Posterior vena cava (tissue), 2 donors: ENCODE data around the gene DISP3. TPM values are rescaled to one million over a fixed set of nuclear protein-coding genes. Genes with fewer than 3 reads are reported as not detected.

Source experiments
- DNase-seq: peaks from one replicate; pipeline ENCODE4 v3.0.0-alpha.2; 2020; ENCODE audit warnings: low spot score
- intact Hi-C, 2 donors: fragments of 100-400 bp; cut with DNase I; formaldehyde crosslinking; loops; one replicate each; pipeline versions ENCODE4 v1.14.1 to v1.14.2; 2022 to 2023
- total RNA-seq, 2 donors: library from RNA; stranded (reverse); fragmentation: NEBNext Ultra II Directional; extraction: Animal tissue kit (Norgen Biotek cat#: 25700); gene quantifications; one replicate each; pipeline ENCODE4 v1.2.1, GENCODE V29; 2021
- donor health status: DM: yes; HTN: yes; CAD: no.
- donor health status: DM: yes; HTN: yes; CAD: no.

Gene DISP3
- total RNA-seq, 2 donors from 2014 or later: not detected

DNA sequence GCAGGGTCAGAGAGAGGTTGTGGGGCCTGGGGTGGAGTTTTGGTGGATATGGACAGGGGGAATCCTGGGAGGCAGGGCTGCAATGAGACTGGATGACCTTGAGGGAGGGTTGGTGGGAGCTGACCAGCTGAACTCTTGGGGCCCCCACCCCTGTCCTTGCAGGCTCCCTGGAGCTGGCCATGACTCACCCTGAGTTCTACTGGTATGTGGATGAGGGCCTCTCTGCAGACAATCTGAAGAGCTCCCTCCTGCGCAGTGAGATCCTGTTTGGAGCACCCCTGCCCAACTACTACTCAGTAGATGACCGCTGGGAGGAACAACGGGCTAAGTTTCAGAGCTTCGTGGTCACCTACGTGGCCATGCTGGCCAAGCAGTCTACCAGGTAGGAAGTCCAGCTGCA is 23.6 kb downstream of the DISP3 start:
- intact Hi-C loops: no loop called here
- DNase-seq: peak; percentile 52

DNA sequence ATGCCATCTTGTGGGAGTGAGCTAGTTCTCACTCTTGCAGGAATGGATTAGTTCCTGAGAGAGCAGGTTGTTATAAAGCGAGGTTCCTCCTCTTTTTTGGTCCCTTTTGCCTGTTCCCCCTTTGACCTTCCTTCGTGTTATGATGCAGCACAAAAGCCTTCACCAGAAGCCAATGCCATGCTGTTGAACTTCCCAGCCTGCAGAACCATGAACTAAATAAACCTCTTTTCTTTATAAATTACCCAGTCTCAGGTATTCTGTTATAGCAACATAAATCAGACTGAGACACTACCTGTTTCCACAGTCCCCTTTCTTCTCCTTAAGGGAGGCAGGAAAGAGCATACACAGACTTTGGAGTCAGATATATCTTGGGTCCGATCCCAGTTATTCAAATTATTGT is 25.6 kb downstream of the DISP3 start:
- intact Hi-C loops: no loop called here
- no peak for DNase-seq

DNA sequence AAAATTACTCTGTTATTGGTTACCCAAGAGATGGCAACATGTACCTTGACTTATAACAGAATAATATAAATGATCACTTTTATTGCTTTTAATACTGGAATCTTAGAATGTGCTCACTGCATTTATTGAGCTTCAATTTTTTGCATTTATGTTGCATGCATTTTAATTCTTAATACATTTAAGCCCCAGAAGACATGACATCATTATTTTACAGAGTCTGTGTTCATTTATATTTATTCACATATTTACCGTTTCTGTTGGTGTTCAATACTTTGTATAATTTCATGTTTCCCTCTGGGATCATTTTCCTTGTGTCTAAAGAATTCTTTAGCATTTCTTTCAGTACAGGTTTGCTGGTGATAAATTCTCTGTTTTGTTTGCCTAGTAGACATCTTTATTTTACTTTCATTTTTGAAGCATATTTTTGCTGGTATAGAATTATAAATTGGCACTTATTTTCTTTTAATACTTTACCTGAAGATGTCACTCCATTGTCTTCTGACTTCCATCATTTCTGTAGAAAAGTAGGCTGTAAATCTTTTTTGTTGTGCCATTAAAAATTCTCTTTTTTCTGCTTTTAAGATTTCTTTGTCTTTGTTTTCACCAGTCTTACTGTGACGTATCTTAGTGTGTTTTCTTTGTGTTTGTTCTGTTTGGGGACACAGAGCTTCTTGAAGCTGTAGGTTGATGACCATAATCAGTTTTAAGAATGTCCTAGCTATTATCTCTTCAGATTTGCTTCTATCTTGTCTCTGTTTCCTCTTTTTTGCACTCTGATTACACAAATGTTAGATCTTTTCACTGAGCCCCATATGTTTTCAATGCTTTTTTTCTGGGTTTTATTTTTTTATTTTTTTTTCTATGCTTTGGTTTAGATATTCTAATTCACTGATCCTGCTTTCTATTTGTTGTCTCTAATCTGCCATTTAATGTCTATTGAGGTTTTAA is 26.9 kb downstream of the DISP3 start:
- intact Hi-C loops: no loop called here
- no peak for DNase-seq

DNA sequence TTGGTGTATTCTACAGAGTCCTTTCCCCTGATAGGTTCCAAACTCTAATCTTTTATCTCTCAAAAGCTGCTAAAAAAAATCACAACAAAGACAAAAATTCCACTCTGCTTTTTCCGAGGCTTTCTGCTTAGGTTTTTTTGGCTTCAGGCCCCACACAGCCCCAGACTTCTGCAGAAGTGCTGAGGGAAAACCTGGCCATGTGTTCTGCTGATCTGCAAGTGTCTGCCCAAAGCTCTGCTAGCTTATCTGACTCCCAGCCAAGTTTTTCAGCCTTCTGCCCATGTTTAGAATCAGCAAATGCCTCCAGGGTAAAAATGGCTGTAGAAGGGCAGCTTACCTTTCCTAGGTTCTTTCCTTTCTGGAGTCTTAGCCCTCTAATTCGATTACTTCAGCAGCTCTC is 28.4 kb downstream of the DISP3 start:
- intact Hi-C loops: no loop called here
- no peak for DNase-seq

DNA sequence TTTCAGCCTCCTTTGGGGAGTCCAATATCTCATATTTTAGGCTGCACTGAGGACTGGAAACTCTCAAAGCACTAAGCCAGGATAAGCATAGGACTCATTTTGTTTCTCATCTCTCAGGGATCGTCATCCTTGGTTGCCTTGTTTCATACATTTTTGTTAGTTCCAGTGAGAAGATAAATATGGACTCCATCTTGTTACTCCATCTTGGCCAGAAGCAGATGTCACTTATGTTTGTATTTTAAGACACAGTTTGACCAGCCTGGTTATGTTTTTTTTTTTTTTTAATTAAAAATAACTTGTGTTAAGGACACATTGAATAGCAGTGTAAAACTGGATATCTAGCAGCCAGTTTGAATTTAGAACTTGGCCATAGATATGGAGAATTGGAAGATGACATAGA is 34.7 kb downstream of the DISP3 start:
- no peak for DNase-seq
- intact Hi-C loops: no loop called here

DNA sequence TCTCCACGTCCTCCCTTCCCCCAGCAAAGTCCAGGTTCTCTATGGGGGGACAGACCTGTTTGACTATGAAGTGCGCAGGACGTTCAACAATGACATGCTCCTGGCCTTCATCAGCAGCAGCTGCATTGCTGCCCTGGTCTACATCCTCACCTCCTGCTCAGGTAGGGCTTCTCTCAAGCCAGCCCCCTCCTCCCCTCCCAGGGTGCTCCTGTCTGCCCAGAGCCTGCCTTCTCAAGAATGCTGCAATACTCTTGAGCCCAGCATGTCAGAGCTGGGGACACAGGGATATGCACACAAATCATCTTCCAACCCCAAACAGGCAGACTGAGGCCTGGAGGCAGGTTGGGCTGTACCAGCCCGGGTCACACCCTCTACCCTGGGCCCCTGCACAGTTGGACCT is 35.4 kb downstream of the DISP3 start:
- intact Hi-C loops: no loop called here
- DNase-seq: peak; percentile 35

DNA sequence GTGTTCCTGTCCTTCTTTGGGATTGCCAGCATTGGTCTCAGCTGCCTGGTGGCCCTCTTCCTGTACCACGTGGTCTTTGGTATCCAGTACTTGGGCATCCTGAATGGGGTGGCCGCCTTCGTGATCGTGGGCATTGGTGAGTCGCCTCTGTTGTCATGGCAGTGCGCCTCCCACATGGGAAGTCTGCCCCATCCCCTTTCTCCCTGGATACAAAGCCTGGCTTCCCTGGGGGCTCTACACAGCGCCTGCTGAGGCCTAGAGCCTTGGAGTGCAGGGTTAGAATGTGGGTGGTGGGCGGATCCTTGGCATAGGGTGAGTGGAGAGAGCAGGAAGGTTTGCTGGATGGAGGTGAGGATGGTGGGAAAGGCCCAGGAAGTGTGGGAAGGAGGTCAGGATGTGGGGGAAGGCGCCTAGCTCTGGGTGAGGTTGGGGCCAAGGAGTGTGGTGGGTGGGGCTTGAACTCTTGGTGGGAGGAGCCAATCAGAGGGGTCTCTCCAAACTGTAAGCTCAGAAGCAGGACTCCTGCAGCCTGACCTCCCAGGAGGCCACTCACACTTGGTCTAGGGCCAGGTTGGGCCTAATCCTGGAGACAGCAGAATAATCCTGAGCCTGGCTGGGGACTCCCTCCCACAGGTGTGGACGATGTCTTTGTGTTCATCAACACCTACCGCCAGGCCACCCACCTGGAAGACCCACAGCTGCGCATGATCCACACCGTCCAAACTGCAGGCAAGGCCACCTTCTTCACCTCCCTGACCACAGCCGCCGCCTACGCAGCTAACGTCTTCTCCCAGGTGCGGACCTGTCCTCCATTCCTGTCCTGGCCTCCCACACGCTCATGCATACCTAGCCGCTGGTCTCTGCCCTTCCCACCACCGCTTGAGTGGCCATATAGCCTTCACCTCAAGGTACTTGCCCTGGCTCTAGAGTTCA is 36.7 kb downstream of the DISP3 start:
- intact Hi-C loops: no loop called here

DNA sequence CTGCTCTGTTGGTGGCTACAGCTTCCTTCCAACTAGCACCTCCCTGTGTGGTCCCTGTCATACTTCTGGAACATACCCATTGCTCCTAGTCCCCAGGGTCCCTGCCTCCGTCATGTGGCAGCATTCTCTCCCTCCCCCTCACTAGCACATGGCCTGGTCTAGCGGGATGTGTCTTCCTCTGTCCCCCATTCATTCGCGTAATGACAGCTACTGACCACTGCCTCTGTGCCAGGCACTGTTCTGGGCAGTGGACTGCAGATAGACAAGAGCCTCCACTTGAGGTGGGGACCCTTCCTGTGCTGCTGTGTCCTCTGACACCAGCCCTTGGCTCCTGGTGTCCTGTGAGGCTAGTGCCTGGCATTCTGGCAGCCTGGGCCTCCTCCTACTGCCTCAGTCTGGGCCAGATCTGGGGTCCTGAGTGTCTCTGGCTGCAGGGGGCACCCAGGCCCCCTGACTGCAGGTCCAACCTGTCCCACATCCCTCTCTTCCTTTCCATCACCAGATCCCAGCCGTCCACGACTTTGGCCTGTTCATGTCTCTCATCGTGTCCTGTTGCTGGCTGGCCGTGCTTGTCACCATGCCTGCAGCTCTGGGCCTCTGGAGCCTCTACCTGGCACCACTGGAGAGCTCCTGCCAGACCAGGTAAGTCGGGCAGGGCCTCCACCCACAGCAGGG is 38.1 kb downstream of the DISP3 start:
- intact Hi-C loops: no loop called here

More for the DNA sequence above, 36.7 kb downstream of the DISP3 start:
- peak; percentile 63 for DNase-seq

DNA sequence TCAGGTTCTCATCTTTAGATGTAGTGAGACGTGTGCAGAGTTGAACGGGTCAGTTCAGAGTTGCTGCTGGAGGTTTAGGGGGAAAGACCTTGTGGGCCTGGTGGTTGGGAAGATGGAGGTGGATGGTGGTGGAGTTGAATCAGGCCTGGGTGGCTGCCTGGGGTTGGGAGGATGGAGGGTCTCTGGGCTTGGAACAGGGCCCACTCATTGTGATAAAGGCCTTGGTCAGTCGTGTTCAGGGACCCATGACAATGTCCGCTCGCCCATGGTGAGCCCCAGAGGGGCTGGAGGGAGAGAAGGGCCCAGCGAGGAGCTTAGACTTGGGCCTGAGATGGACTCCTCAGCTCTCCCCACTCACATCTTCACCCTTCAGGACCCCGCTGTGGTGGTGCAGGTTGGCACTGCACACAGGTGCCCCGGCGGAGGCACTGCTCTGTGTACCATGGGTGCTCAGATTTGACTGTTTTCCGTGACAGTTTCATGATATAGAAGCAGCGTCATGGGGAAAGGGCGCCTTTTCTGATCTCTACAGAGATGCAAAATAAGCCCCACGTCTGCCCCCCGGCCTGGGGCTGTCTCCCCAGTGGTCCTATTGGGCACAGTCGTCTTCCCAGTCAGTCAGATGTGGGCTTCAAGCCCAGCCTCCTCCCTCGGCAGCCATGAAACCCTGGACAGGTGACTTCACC is 39.2 kb downstream of the DISP3 start:
- intact Hi-C loops: no loop called here
- peak; percentile 47 for DNase-seq

More for the DNA sequence above, 38.1 kb downstream of the DISP3 start:
- peak; percentile 62 for DNase-seq

DNA sequence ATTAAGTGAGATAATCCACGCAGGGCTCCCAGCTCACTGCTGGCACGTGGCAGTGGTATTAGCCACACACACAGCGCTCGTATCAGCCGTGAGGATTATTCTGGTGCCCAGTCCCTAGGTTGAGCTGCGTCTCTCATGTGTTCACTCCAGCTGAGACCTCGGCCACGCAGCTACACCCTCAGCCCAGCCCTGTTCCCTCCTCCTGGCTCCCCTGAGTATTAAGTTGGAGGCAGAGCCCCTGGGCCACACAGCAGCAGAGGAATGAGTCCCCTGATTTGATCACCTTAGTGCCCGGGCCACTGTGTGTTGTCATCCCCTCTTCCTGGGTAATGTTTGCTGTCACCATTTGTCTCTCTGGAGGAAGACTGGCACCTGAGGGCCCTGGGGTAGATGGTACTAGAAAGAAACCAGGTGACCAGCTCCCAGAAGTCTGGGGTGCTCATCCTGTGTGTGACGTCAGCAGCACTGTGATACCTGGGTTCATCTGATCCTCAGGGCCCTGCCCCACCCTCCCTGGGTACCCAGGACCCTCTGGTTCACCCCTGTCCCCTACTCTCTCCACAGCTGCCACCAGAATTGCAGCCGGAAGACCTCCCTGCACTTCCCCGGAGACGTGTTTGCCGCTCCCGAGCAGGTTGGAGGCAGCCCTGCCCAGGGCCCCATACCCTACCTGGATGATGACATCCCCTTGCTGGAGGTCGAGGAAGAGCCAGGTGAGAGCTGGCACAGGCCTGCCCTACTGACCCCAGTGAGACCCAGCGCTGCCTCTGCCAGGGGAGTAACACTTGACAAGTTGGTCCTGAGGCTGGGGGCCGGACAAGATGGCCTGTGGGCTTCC is 40.1 kb downstream of the DISP3 start:
- intact Hi-C loops: no loop called here
- peak; percentile 68 for DNase-seq

DNA sequence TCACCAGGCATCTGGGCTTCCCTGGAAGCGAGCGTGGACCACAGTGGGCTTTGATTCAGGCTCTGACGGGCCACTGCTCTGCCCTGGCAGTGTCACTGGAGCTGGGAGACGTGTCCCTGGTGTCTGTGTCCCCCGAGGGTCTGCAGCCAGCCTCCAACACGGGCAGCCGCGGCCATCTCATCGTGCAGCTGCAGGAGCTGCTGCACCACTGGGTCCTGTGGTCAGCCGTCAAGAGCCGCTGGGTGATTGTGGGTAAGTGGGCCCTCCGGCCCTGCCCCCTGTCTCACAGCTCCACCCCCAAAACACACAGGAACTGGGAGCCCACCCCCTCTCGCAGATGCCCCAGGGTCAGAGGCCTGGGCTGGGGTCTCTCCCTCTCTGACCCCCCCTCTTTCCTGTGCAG is 40.7 kb downstream of the DISP3 start:
- peak; percentile 68 for DNase-seq

DNA sequence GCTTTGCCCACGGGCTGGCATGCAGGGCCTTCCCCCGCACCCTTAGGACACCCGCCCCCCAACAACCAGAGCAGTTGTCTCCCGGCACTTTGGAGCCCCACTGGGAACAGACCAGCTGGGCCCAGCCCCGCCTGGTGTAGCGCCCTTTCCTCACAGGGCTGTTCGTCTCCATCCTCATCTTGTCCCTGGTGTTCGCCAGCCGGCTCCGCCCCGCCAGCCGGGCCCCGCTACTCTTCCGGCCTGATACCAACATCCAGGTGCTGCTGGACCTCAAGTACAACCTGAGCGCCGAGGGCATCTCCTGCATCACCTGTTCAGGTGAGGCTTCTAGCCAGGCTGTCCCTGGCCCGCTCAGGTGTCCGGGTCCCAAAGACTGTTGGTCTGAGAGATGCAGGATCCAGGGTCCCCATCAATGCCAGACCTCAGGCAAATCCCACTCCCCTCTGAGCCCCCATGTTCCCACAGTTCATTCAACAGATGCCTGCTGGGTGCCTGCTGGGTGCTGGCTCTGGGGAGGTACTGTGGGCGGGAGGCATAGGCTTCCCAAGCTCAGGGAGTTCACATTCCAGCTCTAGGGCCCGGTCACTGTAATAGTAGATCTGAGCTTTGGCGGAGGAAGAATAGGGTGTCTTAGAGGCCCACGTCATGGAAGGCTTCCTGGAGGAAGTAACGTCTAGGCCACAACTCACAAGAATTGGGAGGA is 41.7 kb downstream of the DISP3 start:
- intact Hi-C loops: no loop called here
- DNase-seq: peak; percentile 76

More for the DNA sequence above, 40.7 kb downstream of the DISP3 start:
- intact Hi-C loops: no loop called here

DNA sequence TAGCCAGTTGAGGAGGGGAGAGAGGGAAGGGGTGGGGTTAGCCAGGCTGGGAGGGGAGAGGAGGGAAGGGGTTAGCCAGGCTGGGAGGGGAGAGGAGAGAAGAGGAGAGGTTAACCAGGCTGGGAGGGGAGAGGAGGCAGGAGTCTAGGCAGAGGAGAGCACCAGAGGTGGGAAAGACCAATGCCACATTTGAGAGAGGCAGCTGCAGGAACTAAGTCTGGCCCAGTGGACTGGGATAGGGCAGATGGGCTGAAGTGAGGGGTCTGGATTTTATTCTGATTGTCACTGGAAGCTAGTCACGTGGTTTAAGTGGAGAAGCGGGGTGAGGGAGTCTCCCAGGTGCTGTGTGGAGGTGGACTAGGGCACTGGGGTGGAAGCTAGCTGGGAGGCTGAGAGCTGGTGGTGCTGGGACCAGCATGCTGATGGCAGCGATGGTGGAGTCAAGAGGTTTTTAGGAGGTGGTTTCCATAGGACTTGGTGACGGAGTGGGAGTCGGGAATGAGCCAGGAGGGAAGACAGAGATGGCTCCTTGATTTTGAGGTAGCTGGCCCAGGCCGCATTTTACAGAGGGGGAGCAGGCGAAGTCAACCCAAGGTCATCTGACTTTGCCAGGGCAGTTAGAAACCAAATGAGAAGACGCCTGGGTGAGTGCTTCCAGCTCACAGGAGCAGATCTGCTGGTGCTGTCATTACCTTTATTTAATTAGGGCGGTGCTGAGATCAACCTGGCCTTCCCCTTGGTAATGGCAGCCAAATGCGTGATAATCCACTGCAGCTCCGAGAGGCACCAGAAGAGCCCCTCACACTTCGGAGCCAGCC is 42.8 kb downstream of the DISP3 start:
- peak; percentile 37 for DNase-seq

DNA sequence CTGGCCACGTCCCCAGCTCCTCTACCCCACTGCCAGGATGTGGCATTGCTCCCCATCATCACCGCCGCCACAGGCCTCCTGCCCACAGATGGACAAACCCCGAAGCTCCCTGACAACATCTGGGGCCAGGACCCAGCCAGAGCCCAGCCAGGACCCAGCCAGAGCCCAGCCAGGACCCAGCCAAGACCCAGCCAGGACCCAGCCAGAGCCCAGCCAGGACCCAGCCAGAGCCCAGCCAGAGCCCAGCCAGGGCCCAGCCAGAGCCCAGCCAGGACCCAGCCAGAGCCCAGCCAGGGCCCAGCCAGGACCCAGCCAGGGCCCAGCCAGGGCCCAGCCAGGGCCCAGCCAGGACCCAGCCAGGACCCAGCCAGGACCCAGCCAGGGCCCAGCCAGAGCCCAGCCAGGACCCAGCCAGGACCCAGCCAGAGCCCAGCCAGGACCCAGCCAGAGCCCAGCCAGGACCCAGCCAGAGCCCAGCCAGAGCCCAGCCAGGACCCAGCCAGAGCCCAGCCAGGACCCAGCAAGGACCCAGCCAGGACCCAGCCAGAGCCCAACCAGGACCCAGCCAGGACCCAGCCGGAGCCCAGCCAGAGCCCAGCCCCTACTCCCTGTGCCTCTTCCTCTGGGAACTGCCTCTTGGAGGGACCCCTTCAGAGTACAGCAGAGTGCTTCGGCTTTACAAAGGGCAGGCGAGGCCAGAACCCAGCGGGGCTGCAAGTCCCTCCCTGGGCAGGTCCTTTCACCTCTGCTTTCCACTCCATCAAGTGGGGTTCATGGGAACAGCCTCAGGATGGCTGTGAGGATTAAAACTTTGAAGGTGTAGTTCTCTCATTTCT is 43.7 kb downstream of the DISP3 start:
- DNase-seq: peak; percentile 78
- intact Hi-C loops: no loop called here

More for the DNA sequence above, 42.8 kb downstream of the DISP3 start:
- intact Hi-C loops: no loop called here

DNA sequence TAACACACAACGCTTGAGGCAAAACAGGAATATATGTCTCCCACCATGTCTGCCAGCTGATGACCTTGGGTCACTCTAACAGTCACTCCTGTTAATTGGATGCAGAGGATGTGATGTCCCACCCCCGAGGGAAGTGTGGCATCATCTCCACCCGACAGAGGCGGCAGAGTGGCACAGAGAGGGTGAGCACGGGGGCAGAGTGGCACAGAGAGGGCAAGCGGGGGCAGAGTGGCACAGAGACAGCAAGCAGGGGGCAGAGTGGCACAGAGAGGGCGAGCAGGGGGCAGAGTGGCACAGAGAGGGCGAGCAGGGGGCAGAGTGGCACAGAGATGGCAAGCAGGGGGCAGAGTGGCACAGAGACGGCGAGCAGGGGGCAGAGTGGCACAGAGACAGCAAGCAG is 44.3 kb downstream of the DISP3 start:
- DNase-seq: peak; percentile 35
- intact Hi-C loops: no loop called here
